Endothelial cell of umbilical vein (primary cell): ENCODE data around the gene CENATAC. TPM values are rescaled to one million over a fixed set of nuclear protein-coding genes. Genes with fewer than 3 reads are reported as not detected.
A peak's percentile ranks its signal among the peaks of the same experiment; 100 is the strongest.

Source experiments
- BruUV-seq: library from RNA; stranded (reverse); fragments of 400-500 nt; replicated peaks from 2 replicates; lab custom pipeline; 2021; lab: Mats Ljungman, UMichigan
- CTCF ChIA-PET: fragments of 300-600, 350-600 bp; sonication (Branson Sonifier 250); formaldehyde crosslinking; loops from one replicate; lab custom pipeline; 2021; ENCODE audit warnings: antibody characterized with exemption, inconsistent platforms; lab: Charles Lee
- POLR2A ChIA-PET: fragments of 300-600, 350-600 bp; sonication (Branson Sonifier 250); formaldehyde crosslinking; loops from one replicate; lab custom pipeline; 2021; ENCODE audit warnings: antibody characterized with exemption, inconsistent platforms; lab: Charles Lee
- DNase-seq: peaks from one replicate; pipeline ENCODE4 v3.0.0-alpha.2; 2011; ENCODE audit warnings: low read depth, low spot score
- FAIRE-seq: peaks from 2 replicates; lab custom pipeline; 2011; peaks lifted over from hg19 to GRCh38; lab: Jason Lieb, UNC
- H2AFZ ChIP-seq: 2 replicates; pipeline ENCODE4 v1.6.0; 2012; ENCODE audit warnings: low read depth, low read length, control low read depth, inconsistent platforms
- H3K27ac ChIP-seq: 2 replicates; pipeline ENCODE4 v1.5.1; 2011; ENCODE audit warnings: low read depth, mild to moderate bottlenecking, control low read depth, low read length, moderate library complexity; ENCODE audit not compliant: insufficient read depth
- H3K27me3 ChIP-seq, 2 experiments: 2 replicates each; pipeline versions ENCODE4 v1.6.0 to v1.6.1; 2011; ENCODE audit warnings: low read length in 2 of 2, mixed read lengths in 1 of 2; ENCODE audit not compliant: control insufficient read depth in 2 of 2, insufficient read depth in 2 of 2
- H3K36me3 ChIP-seq, 2 experiments: 2 replicates in 1 of 2; 3 replicates in 1 of 2; pipeline ENCODE4 v1.5.1; 2011; ENCODE audit warnings: low read length in 2 of 2, mild to moderate bottlenecking in 1 of 2, moderate library complexity in 1 of 2; ENCODE audit not compliant: control insufficient read depth in 2 of 2, insufficient read depth in 2 of 2; ENCODE audit errors: extremely low read depth in 1 of 2
- H3K4me1 ChIP-seq: 3 replicates; pipeline ENCODE4 v1.5.1; 2011; ENCODE audit warnings: mild to moderate bottlenecking, low read length; ENCODE audit not compliant: control insufficient read depth, insufficient read depth; ENCODE audit errors: extremely low read depth
- H3K4me2 ChIP-seq: 2 replicates; pipeline ENCODE4 v1.6.1; 2011; ENCODE audit warnings: low read length, control low read depth, mixed read lengths; ENCODE audit not compliant: insufficient read depth
- H3K4me3 ChIP-seq, 3 experiments: fragments of 200-600 bp in 1 of 3; sonication (generic), shearing (Covaris generic) in 1 of 3; replicated peaks in 1 of 3; 2 replicates each; pipeline ENCODE4 v1.5.1; 2011 to 2016; ENCODE audit warnings: control low read depth in 3 of 3, low read length in 3 of 3, mild to moderate bottlenecking in 2 of 3, inconsistent platforms in 1 of 3, low read depth in 1 of 3, moderate library complexity in 1 of 3; ENCODE audit not compliant: insufficient read depth in 1 of 3
- H3K79me2 ChIP-seq: 2 replicates; pipeline ENCODE4 v1.6.0; 2012; ENCODE audit warnings: low read length, inconsistent platforms; ENCODE audit not compliant: control insufficient read depth, insufficient read depth
- H3K9ac ChIP-seq: replicated peaks from 2 replicates; pipeline ENCODE3; 2011; ENCODE audit warnings: low read length, control low read depth; ENCODE audit not compliant: insufficient read depth; ENCODE audit errors: extremely low read depth
- H3K9me1 ChIP-seq: replicated peaks from 3 replicates; pipeline ENCODE4 v1.6.0; 2011; ENCODE audit warnings: mild to moderate bottlenecking, low read length; ENCODE audit not compliant: control insufficient read depth, insufficient read depth; ENCODE audit errors: extremely low read depth
- H3K9me3 ChIP-seq: replicated peaks from 2 replicates; pipeline ENCODE4 v1.5.1; 2012; ENCODE audit warnings: low read length, inconsistent platforms; ENCODE audit not compliant: control insufficient read depth, insufficient read depth
- H4K20me1 ChIP-seq: replicated peaks from 2 replicates; pipeline ENCODE3; 2011; ENCODE audit warnings: mild to moderate bottlenecking, low read length; ENCODE audit not compliant: control insufficient read depth, insufficient read depth; ENCODE audit errors: extremely low read depth
- CTCF ChIP-seq, 2 donors: IDR thresholded peaks; 1 replicate in 1 of 2; 2 replicates in 1 of 2; pipeline ENCODE4 v1.5.1; 2011; ENCODE audit warnings: low read length in 2 of 2, mild to moderate bottlenecking in 2 of 2, moderate library complexity in 2 of 2, control low read depth in 1 of 2, inconsistent platforms in 1 of 2, low read depth in 1 of 2; ENCODE audit not compliant: insufficient read depth in 1 of 2; ENCODE audit errors: extremely low read depth in 1 of 2
- EZH2 ChIP-seq: IDR thresholded peaks from 2 replicates; pipeline ENCODE4 v1.6.1; 2012; ENCODE audit warnings: borderline replicate concordance, low read depth, mild to moderate bottlenecking, moderate library complexity, low read length, inconsistent platforms; ENCODE audit not compliant: severe bottlenecking
- FOS ChIP-seq: IDR thresholded peaks from 2 replicates; pipeline ENCODE4 v1.6.1; 2011; ENCODE audit warnings: mild to moderate bottlenecking, low read length, moderate library complexity, borderline replicate concordance; ENCODE audit not compliant: insufficient read depth
- GATA2 ChIP-seq: IDR thresholded peaks from 2 replicates; pipeline ENCODE4 v1.7.0; 2011; ENCODE audit warnings: low read depth, mild to moderate bottlenecking, moderate library complexity, mixed read lengths, low read length; ENCODE audit not compliant: insufficient read length, insufficient read depth
- JUN ChIP-seq: IDR thresholded peaks from 2 replicates; pipeline ENCODE4 v1.6.1; 2011; ENCODE audit warnings: borderline replicate concordance, low read depth; ENCODE audit not compliant: insufficient read length, insufficient read depth
- MAX ChIP-seq: IDR thresholded peaks from 2 replicates; pipeline ENCODE4 v1.6.1; 2011; ENCODE audit not compliant: insufficient read depth, insufficient read length
- MYC ChIP-seq: IDR thresholded peaks from one replicate; pipeline ENCODE4 v1.6.1; 2011; ENCODE audit warnings: mild to moderate bottlenecking, low read depth, low read length
- POLR2A ChIP-seq: IDR thresholded peaks from 2 replicates; pipeline ENCODE4 v1.6.1; 2012; ENCODE audit warnings: low read depth, mild to moderate bottlenecking, control low read depth, low read length
- POLR2AphosphoS5 ChIP-seq: IDR thresholded peaks from 2 replicates; pipeline ENCODE4 v1.6.1; 2012; ENCODE audit warnings: low read depth, mild to moderate bottlenecking, control low read depth, low read length, moderate library complexity; ENCODE audit not compliant: insufficient read depth
- dilution Hi-C: fragments of 300-500 bp; cut with MboI; formaldehyde crosslinking; loops from one replicate; pipeline ENCODE4 v1.15.0; 2019; ENCODE audit warnings: low sequenced_read_pairs; ENCODE audit not compliant: extremely low pct_ligation_motif_present
- intact Hi-C: fragments of 100-400 bp; cut with micrococcal nuclease; formaldehyde crosslinking; loops from one replicate; pipeline ENCODE4 v1.10.0; 2022
- polyA plus RNA-seq, 4 experiments: library from polyadenylated mRNA; depleted of rRNA in 3 of 4; stranded (reverse) in 3 of 4; unstranded in 1 of 4; fragments of >200 nt; gene quantifications; 2 replicates each; pipeline versions ENCODE4 v1.2.1 to v1.2.3, GENCODE V29; 2011 to 2012; ENCODE audit warnings: missing spikeins in 1 of 4
- total RNA-seq: library from RNA; stranded (reverse); gene quantifications from 2 replicates; pipeline ENCODE4 v1.2.3, GENCODE V29; 2021

Gene CENATAC
- total and polyA plus RNA-seq, 2 donors (not counting 3 experiments of a cell fraction or from before 2014, with no cell fraction given): 14.2 to 41.8 TPM

GRCh38 chr11:119030329-119031047, 32.5 kb downstream of the CENATAC start, which contains the start of gene SLC37A4:
Gene SLC37A4 (minus strand): TSS chr11:119030877.
- TF ChIP-seq MAX (peak; percentile 96), POLR2AphosphoS5 (peak; percentile 63), MYC (peak; percentile 68), POLR2A (peak; percentile 65), FOS (no peak), EZH2 (no peak), GATA2 (no peak), CTCF (IDR thresholded peaks at IDR 0.05; ENCODE audit: extremely low read depth in 1 of 2, insufficient read depth in 1 of 2, low read depth in 1 of 2, low read length in 2 of 2) (peak in 1 of 2 donors; percentile 93), JUN (no peak)
- TSS peak; percentile 31 for BruUV-seq
- Histone ChIP-seq H3K79me2 (no peaks in the 10 kb centered on the region), H3K9ac (peak within 1 kb of the TSS; percentile 31), H3K9me1 (no peaks in the 10 kb centered on the region), H3K27me3 (no peaks in the 10 kb centered on the region), H3K4me3 (peak within 1 kb of the TSS; percentile 55 to 86 (median 60)), H2AFZ (peak within 1 kb of the TSS; percentile 84), H3K36me3 (peaks cover 0 to 6% of the 10 kb centered on the region in 2 experiments), H3K27ac (no peak within 1 kb of the TSS), H4K20me1 (no peaks in the 10 kb centered on the region), H3K4me1 (peaks cover 5% of the 10 kb centered on the region), H3K9me3 (no peaks in the 10 kb centered on the region), H3K4me2 (peak within 1 kb of the TSS; percentile 65)
- intact Hi-C loops: loop anchor here (1.0 kb wide), 2 partner anchors 12 to 27 kb away; partner anchors contain the start of genes HYOU1, RPS25 and TRAPPC4
- peak; percentile 98 for FAIRE-seq
- DNase-seq: peak; percentile 98
- ChIA-PET POLR2A (interaction anchor here (0.6 kb wide), 1 partner anchor 212 kb away, joined by 3 read pairs; no protein-coding TSS in a partner anchor), CTCF (interaction anchor here (2.2 kb wide), 1 partner anchor 11 kb away, joined by 11 read pairs; the partner anchor contains the start of genes RPS25 and TRAPPC4)
- dilution Hi-C loops: no loop called here
